GM18870 (cell line): Measurements from ENCODE around the gene RRBP1.

Experiments used
- ATAC-seq: cut with Tn5 transposase; IDR thresholded peaks from one replicate; pipeline ENCODE4 v1.9.1; 2021; ENCODE audit warnings: moderate library complexity; ENCODE audit not compliant: unreplicated experiment

Gene RRBP1

DNA sequence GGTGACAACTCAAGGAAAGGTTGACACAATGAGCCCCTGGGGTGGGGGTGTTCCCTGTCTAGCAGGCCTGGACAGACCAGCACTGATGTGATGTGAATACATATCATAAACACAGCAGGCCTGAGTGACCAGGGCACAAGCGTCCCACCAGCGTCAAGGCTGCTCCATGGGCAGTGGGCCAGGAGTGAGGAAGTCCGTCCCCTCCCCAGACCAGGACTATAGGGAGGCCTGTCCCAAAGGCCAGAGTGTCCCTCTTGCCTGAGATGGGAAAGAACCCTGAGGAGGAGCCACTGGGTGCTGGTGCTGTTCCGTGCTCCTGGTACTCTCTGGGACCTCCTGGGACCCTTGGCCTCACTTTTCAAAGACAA lies 44.6 kb downstream of the RRBP1 start:
- no peak for ATAC-seq

DNA sequence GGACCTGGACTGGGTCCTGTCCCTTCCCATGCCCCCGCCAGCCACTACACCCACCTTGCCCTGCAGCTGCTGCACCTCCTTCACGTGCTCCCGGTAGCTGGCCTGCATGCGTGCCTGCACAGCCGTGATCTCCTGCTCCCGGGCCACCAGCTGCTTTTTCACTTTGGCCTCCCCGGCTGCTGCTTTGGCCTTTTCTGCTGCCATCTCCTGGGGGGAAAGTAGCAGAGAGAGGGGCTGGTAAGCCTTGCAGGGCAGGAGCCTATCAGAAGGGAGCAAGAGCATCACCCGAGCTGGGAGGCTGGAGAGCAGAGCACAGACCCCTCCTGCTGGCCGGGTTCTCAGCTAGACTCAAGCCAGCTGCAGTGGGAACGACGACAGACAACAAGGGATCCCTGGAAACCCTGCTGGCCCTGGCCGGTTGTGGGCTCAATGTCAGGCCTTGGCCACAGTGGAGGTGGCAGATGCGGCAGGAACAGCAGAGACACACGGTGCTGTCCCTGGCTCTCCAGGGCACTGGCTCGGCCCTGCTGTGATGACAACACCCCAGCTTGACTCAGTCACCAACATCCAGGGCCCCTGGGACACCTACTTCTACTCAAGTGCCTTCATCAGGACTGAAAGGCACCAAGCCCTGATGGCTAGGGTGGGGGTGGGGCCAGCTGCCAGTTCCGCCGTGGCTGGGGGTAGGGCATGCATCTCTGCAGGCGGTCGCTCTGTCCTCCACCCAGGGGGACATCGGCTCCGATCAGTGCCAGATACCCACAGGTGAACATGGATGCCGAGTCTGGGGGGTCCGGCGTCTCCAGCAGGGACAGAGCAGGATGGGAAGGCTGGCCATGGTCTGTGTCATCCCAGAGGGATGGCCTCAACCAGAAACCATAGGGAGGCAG lies 45.3 kb downstream of the RRBP1 start:
- ATAC-seq, result no peak

DNA sequence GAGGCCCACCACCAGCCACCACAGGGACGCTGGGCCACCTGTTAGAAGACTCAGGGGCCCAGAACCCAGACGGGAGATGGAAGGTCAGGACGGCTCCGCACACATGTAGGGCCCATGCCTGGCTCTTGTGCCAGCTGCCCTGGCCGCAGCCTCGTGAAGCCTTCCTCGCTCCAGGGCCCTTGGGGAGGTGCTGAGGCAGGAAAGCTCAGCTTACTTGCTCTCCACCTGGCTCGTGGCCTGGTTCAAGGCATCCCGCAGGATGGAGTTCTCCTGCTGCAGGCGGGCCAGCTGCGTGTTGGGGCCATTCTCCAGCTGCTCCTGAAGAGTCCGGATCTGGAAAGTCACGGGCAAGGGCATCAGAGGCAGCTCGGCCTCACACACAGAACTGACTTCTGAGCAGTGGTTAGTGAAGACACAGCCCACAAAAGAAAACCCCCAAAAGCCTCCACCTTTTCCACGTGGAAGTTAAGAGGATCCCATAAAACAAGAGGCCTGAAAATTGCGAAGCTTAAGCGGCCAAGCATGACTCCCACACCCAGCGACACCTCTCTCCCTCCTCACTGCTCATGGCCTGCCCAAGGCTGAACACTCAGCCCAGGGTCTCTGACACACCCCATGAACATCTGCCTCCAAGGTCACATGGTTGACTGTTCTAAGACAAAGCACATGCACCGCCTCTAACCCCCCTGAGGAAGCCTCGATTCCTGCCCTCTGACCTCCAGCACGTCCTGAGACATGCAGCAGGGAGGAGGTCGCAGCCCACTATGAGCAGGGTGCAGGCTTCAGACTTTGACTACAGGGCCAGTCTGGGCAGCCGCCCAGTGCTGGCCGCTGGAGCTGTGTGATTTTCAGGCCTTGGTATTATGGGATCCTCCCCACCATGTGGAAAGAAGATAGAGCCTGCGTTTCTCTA lies 46.5 kb downstream of the RRBP1 start:
- ATAC-seq, result no peak

DNA sequence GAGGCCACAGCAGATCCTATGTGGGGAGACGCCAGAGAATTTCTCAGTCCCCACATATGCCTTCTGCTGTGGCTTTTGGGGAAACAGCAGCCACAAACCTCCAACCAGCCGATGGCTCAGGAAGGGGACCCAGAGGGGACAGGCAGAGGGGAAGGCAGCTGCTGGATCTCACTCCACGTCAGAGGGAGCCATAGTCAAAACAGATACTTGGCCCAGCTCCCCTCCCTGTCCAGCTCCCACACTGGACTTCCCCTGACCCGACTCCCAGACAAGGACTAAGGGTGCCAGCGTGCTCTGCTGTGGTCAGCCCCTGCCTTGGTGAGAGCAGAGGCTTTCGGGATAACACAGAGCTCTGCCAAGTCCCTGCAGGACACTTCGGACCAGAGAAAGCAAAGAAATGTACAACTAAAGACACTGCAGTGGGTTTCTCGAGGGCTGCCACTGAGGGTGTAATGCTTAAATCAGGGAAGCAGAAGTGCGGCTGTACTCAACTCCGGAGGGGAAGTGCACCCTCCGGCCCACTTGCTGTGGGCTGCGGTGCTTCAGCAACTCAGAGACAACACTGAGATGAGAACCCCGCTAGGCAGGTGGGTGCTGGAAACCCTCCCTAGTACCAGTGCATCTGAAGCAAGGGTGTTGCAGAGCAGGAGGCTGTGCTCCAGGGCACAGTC lies 47.2 kb downstream of the RRBP1 start:
- no peak for ATAC-seq

DNA sequence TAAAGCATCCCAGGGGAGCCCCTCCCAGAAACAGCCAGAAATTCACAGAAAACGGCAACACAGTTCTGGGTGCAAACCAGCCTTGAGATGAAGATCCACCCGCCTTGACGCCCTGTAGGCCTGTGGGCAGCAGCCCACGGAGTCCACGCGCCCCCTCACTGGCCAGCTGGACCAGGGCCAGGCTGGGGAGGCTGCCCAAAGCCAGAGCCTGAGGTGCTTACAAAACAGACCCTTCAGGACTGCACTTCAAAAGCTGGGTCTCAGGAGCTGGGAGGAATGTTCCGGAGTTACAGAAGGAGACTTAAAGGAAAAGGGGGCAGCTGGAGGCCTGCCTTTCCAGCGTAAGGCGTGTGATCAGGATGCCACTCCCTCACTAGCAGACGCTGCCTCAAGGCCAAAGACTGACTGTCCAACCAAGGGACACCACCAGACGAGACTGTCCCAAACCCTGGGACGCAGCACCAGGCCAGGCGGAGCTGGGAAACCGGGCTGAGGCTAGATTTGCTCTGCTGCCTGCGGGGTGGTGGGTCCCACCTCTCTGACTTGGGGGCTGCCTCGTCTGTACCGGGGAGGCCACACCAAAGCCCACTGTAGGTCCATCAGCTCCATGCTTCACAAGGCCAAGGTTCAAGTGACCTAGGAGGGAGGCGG lies 48.1 kb downstream of the RRBP1 start:
- ATAC-seq, result no peak

DNA sequence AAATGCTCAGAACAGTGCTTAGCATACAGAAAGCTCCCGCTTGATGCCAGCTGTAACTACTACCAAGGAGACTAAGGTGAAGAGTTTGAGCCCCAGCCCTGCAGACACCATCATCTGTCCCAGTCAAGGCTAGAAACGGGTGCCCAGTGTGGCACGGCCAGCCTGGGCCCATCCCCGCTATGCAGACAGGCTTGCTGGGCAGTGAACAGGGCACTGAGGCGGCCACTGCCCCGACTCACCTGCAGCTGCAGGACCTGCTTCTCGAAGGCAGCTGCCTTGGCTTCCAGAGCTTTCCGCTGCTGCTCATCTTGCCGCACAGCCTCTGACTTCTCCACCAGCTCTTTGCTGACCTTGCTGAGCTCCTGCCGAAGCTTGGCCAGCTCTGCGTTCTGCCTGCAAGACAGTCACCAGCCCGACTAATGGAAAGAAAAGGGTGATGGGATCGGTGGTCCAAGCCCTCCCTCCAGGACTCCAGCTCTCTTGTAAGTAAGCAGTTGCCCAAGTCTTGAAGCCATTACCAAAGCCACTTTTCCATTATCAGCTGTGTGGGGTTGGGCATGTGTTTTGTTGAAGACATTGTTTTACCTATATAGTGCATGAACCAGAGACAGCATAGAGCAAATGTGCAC lies 48.7 kb downstream of the RRBP1 start:
- no peak for ATAC-seq

DNA sequence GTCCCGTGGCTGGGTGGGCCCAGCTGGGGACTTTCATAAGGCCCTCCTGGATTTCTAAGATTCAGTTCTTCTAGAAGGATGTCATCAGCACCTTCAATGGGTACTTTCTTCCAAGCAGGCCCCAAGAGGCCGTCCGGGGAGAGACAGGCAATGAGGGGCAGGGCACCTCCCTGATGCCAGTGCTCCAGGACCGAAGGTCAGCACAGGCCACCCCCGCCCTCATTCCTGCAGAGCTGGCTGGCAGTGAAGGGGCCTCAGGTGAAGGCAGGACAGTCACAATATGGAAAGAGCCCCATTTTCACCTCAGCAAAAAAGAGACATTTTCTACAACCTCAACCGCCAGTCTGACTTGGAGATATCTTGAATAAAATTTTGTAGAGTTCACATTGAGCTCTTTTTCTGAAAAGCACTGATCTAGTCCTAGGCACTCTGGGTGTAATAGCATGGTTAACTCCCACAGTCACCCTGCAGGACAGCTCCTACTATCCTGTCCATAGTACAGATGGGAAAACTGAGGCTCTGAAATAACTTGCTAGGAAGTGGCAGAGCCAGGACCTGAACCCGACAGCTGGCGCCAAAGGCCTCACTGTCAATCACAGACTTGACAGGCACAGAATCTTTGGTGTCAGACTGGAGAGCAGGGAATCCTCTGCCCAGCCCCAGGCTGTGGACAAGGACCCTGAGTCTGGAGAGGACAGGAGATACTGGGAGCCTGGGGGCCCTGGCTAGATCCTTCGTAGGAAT lies 50.3 kb downstream of the RRBP1 start:
- ATAC-seq, result no peak

DNA sequence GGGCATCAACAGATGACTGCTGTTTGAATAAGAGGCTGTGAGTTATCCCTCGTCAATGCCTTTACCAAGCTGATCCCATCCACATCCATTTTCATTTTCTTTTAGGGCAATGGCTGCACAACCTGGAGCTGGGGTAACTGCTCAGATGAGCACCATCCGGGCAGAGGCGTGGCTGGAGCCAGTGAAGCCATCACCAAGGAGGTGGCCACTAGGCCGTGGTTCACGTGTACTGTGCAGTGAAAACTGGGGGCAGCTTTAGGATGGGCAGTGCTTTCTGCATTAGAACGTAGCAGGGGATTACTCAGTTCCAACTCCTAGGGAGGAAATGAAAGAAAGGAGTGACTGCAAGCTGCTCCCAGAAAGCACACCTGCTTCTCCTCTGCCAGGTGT lies 51.2 kb downstream of the RRBP1 start:
- no peak for ATAC-seq

DNA sequence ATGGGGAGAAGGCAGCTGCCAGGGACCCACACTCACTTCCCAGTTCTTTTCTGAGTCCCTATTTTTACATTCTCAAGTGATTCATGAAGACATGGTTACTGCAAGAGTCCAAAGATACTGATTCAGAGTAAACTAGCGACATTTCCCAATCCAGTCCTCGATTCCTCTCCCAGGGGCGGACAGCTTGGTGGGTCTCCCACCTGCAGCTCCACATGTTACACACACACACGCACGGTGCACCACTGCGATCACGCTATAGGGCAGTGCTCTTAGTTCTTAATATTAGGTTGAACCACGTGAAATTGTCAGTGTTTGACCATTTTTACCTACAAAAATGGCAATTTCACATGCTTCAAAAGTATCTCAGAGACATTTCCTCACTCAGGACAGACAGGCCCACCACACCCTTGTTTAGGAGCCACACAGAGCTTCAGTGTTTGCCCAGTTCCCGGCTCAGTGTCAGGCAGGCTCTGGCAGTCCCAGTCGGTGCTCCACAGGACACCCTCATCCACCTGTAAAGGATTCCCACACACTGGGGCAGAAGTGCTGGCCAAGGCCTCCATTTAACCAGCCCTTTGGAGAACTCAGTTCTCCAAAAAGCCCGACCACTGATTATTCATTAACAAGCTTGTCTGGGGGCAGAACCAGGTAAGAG lies 51.8 kb downstream of the RRBP1 start:
- ATAC-seq, result no peak

DNA sequence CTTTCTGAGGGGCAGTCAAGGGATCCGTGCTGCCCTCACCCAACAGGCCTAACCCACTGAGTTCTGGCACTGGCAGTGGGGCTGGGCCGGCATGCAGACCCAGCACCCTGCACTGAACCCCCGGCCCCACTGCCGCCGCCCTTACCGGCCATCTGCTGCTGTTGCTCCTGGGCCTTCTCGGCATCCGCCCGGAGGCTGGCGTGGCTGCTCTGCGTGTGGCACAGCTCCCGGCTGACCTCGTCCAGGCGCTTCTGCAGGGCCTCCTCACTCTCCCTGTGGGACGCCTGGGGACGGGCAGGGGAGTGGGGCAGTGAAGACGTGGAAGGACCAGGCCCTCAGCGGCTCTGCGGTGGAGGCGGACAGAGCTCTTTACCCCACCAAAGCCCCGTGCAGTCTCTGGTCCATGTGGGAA lies 52.4 kb downstream of the RRBP1 start:
- no peak for ATAC-seq

DNA sequence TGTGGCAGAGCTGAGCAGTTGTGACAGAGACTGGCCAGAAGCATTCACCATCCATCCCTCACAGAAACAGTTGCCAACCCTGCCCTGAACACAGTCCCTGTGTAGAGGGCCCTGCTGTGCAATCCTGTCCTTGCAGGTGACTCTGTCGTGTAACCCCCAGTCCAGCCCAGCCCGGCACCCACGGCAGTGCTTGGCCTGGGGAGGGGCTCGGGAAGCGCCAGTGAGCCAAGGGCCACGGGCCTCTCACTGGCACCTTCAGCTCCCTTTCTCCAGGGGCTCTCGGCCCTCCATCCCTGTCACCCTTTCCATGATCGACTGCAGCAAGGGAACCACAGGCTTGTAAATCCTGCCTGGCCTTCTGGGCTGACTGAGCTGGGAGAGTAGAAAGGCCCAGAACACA lies 53.0 kb downstream of the RRBP1 start:
- ATAC-seq, result no peak

DNA sequence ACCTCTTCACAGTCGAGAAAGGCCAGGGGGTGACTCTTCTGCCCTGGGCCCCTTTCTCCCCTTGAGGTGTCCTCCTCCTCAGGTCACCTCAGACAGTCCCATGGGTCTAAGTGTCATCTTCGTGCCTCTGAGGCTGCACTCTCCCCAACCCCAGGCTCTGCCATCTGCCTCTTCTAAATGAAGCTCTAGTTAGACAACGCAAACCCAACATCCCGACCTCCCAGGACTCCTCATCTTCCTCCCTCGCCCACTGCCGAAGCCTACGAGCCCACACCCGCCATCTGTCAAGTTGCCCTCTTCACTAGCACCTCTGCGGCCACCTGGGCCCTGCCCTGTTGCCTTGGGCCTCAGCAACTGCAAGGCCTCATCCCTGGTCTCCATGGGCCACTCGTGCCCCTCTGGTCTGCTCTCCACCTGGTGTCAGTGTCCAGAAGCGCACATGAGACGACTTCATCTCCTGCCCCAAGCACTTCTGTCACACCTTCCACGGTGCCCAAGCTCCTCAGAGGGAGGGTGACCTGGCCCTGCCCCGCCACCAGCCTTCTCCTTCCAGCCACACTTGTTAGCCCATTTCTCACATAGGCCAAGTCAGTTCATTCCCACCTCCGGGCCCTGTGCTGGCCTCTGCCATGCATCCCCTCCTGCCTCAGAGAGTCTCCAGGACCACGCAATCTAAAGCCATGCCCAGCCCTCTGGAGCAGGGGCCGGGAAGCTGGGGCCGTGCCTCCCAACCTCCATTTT lies 53.8 kb downstream of the RRBP1 start:
- no peak for ATAC-seq

DNA sequence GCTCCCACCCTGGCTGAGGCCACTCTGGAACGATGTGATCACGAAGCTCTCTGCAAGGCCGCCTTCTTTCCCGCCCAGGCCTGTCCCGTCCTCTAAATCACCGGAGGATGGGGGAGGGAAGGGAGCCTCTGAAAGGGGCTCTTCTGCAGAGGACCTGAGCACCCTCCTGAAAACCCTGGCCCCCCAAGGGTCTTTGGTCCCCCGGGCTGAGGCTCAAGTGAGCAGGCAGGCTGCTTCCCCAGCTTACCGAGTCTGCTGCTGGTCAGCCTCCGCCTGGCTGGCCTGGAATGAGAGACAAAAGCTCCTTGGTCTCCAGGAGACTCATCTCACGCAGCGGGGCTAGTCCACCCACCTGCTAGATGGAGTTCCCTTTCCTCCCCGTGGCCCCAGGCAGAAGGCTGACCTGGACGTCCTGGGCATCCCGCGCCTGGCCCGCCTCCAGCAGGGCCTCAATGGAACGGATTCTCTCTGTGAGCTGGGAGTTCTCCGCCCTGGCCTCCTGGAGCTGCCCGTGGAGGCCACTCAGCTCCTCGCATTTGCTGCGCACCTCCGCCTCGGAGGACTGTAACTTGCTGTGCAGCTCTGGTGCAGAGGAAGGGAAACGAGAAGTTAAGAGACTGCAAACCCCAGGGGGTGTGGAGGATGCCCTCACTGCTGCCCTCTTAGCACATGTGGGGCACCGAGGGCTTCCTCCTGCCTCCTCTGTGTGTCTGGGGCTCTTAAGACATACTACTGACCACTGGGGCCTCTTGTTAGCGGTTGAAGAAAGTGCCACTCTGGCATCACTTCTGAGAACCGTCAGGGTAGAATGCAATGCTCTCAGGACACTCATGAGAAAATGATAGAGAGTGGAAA lies 54.7 kb downstream of the RRBP1 start:
- ATAC-seq, result no peak

DNA sequence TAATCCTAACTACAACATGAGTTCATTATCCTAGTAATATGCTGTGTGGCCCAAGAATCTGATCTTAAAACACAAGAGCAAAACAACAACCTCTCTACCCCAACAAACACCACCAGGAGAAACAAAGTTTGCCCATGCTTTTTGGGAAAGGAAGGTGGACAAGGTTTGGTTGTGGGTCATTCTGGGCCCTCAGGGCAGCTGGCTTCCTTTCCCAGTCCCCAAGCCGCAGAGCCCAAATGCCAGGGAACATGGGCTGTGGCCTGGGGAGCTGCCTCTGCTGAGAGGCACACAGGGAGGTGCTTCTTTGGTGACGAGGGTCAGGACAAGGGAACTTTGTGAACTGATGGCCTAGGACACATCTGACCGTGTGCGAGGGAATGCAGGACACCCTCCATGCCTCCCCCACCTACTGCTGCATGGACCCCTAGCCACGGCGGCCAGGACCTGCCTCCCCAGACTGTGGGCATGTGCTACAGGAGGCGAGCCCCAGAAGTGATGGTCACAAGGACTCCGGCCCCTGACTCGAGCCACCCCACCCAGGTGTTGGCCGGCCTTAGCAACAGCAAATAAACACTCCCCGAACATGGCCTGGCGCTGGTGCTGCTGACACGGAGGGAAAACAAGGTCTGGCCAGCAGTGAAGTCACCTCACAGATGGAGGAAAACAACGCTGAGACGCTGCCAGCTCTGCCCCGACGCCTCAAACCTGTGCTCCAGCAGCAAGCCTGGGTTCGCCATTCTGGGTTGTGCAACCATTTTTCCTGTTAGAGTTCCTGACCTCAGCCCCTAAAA lies 55.6 kb downstream of the RRBP1 start:
- no peak for ATAC-seq

DNA sequence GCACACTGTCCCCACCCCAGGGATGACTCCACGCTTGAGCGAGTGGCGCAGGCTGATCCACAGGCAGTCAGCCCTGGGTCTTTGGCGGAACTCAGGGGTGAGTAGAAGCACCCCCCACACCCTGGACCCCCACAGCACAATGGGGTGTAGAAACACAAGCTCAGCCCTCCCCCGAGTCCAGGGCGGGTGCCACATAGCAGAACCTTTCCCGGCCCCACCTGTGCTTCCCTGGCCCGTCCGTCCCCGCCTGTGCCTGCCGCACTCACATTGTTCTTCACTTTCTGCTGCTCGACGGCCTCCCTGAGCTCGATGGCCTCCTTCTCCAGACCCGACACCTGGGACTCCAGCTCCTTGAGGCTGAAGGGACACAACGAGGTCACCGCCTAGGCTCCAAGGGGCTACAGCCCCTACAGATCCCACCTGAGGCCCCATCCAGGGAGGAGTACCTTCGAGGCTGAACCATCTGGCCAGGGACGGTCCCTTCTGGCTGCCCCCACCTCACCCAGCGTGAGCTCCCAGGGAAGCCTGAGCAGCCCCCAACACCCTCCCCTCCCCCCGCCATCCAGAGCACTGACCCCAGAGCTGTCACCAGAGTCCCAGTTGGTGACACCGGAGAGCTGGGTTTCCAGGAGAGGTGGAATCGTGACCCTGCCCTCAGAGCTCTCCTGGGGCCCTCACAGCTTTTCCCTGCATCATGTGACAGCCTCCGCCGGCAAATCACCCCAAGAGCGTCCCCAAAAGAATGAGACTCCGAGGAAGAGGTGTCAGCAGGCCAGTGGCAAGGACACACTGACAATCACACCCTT lies 56.6 kb downstream of the RRBP1 start:
- no peak for ATAC-seq
